ENCODE data around the gene TNC.

Gene TNC

GRCh38 chr9:115068031-115068430, 49.9 kb downstream of the TNC start:
- TF ChIP-seq MAX (IDR thresholded peaks at IDR 0.05; ENCODE audit: low read depth, low read length) (no peak), MYC (IDR thresholded peaks at IDR 0.05; ENCODE audit: low read depth, low read length) (no peak), CTCF (IDR thresholded peaks at IDR 0.05; ENCODE audit: low read depth, low read length) (no peak), POLR2A (IDR thresholded peaks at IDR 0.05; ENCODE audit: extremely low read depth, insufficient read length) (no peak)
- DNase-seq (ENCODE audit: low read depth), result no peak
- H3K4me3 ChIP-seq (ENCODE audit: low read depth, low read length), result no peak overlapping the region

GRCh38 chr9:115063058-115063845, 54.7 kb downstream of the TNC start:
- H3K4me3 ChIP-seq (ENCODE audit: low read depth, low read length), result no peak overlapping the region
- DNase-seq (ENCODE audit: low read depth), result no peak
- TF ChIP-seq POLR2A (IDR thresholded peaks at IDR 0.05; ENCODE audit: extremely low read depth, insufficient read length), result no peak
- TF ChIP-seq MAX (IDR thresholded peaks at IDR 0.05; ENCODE audit: low read depth, low read length), result no peak
- TF ChIP-seq CTCF (IDR thresholded peaks at IDR 0.05; ENCODE audit: low read depth, low read length), result no peak
- TF ChIP-seq MYC (IDR thresholded peaks at IDR 0.05; ENCODE audit: low read depth, low read length), result no peak

- TF ChIP-seq MYC (IDR thresholded peaks at IDR 0.05; ENCODE audit: low read depth, low read length) (no peak), MAX (IDR thresholded peaks at IDR 0.05; ENCODE audit: low read depth, low read length) (no peak), POLR2A (IDR thresholded peaks at IDR 0.05; ENCODE audit: extremely low read depth, insufficient read length) (no peak), CTCF (IDR thresholded peaks at IDR 0.05; ENCODE audit: low read depth, low read length) (no peak)
- H3K4me3 ChIP-seq (ENCODE audit: low read depth, low read length), result no peak overlapping the region
- no peak for DNase-seq (ENCODE audit: low read depth)
Measured at GRCh38 chr9:115058684-115059315, 59.2 kb downstream of the TNC start.

- DNase-seq (ENCODE audit: low read depth), result no peak
- TF ChIP-seq POLR2A (IDR thresholded peaks at IDR 0.05; ENCODE audit: extremely low read depth, insufficient read length) (no peak), CTCF (IDR thresholded peaks at IDR 0.05; ENCODE audit: low read depth, low read length) (no peak), MYC (IDR thresholded peaks at IDR 0.05; ENCODE audit: low read depth, low read length) (no peak), MAX (IDR thresholded peaks at IDR 0.05; ENCODE audit: low read depth, low read length) (no peak)
Measured at GRCh38 chr9:115058175-115058574, 59.8 kb downstream of the TNC start.

GRCh38 chr9:115057559-115057958, 60.4 kb downstream of the TNC start:
- DNase-seq (ENCODE audit: low read depth), result no peak
- TF ChIP-seq MYC (IDR thresholded peaks at IDR 0.05; ENCODE audit: low read depth, low read length) (no peak), MAX (IDR thresholded peaks at IDR 0.05; ENCODE audit: low read depth, low read length) (no peak), POLR2A (IDR thresholded peaks at IDR 0.05; ENCODE audit: extremely low read depth, insufficient read length) (no peak), CTCF (IDR thresholded peaks at IDR 0.05; ENCODE audit: low read depth, low read length) (no peak)
- no peak overlapping the region for H3K4me3 ChIP-seq (ENCODE audit: low read depth, low read length)

More at GRCh38 chr9:115058175-115058574, 59.8 kb downstream of the TNC start:
- H3K4me3 ChIP-seq (ENCODE audit: low read depth, low read length), result no peak overlapping the region
